Bladder microvascular endothelial cell (primary cell): ENCODE results near the gene ZNF483. TPM values are rescaled to one million over a fixed set of nuclear protein-coding genes. Genes with fewer than 3 reads are reported as not detected.

Source experiments
- total RNA-seq: library from RNA; depleted of rRNA; stranded (reverse); fragments of >200 nt; gene quantifications from 2 replicates; pipeline ENCODE4 v1.2.3, GENCODE V29; 2014

ZNF483 gene
- 0.81 and 2.1 TPM in 2 replicates for total RNA-seq

DNA sequence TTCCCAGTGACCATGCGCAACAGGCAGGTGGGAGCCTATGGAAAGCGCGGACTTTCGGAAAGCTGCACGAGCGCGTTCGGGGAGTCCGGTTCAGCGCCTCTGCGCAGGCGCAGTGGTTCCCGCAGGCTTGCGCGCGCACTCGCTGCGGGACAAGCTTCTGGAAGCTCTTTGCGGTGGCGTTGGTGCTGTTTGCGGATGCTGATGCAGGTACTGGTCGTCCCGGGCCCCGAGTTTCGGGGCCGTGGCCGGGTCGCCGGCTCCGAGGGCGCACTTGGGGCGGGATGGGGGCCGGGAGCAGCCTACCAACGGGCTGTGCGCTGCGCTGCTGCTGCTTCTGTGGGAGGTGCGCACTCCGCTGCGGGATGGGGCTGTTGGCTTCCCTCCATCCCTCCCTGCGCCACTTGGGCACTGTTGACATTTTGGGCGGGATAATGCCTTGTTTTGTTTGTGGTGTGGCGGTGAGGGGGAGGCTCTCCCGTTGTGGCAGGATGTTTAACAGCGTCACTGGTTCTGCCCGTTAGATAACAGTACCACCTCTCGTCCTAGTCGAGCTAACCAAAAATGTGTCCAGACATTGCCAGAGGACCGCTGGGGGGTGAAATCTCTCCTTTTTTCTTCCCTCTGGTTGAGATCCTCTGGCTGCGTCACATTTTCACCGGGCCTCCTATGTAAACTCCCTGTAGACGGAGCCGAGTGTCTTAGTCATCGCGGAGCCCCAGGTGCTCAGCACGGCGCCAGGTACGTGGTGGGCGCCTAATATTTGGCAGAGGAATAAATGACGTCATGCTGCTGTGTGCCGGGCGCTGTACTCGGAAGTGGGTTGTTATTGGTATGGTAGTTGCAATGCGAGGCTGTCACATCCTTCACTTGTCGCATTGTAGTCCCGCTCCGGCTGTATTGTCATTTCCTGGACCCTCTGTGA, at the start of gene ZNF483:
Gene ZNF483, plus strand, starts transcription at position 124 of the 922 bp plus-strand sequence. CDS start 2,217 bp downstream, outside the sequence.

DNA sequence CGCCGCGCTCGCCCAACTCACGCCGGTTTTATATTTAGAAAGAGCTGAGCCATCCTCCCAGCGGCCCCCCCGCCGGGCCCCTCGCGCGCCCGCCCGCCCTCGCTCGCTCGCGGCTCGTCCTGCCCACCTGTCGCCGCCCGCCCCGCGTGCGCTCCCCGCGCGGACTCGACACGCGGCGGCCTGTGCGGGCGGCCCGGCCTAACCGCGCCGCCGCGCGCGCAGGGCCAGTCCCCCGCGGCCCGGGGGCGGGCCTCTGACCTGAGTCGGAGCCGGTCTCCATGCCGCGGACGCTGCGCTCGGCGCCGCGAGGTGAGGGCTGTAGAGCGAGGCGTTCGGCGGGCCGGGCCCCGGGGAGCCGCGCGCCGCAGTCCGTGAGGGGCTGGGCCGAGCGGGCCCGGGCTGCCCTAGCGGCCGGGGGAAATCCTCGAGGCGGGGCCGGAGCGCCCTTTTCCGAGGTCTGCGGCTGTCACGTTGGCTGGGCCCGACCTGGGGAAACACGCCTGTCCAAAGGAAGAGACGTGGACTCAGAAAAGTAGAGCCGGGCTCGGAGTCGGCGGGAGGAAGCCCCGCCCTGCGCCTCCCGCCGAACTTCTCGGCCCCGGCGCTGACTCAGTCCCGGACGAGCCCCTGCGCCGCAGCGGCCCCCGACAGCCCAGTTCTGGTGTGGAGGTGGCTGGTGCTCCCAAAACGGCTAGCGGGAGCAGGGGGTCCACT, 41.0 kb upstream of the ZNF483 start, which contains the start of gene ECPAS:
Gene ECPAS, minus strand, starts transcription at position 526 of the 714 bp plus-strand sequence. CDS start 11,465 bp downstream, outside the sequence.

DNA sequence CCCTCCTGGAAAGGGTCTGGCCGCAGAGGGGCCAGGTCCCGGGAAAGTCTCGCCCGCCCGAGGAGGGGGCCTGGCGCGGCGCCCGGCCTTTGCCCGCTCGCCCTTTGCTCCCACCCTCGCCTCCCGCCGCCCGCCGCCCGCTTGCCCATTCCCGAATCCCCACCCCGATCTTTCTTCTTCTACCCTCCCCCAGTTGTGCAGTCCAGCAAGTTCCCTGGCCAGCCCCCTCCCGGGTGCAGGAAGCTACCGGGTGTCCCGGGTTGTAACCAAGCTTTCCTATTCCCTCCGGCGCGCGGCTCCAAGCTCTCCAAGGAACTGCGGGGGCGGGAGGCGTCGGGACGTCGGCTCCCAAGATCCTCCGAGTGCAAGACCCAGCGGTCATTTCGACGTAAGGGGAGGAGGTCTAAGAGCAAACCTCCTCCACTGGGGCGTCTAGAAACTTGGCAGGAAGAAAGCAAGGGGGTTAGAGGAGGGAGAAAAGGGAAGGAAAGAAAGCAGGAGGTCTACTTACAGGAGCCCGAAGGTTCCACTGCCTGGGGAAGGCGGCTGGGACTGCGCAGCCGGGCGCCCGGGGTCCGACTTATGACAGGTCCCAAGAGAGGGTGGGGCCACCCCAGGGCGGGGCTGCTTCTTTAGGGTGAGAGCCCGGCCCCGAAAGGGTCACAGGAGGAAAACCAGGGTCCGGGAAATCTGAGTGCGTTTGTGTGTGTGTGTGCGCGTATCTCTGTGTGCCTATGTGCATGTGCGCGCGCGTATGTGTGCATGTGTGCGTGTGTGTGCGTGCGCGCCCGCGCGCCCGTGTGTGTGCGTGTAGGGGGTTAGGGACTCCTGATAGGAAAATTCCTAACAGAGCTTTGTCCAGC, 74.3 kb downstream of the ZNF483 start, which contains the start of gene PTGR1:
Gene PTGR1, minus strand, starts transcription at position 556 of the 863 bp plus-strand sequence. CDS start 2,225 bp downstream, outside the sequence.

Other genes starting within 250 kb of the ZNF483 start
- gene OR2K2, start 195.0 kb upstream of the ZNF483 start, total RNA-seq = not detected in 2 replicates
- gene ECPAS, start 40.8 kb upstream of the ZNF483 start, total RNA-seq = 76.4 and 120 TPM in 2 replicates
- 15.9 and 31.4 TPM in 2 replicates for gene PTGR1, start 74.5 kb downstream of the ZNF483 start, total RNA-seq
- gene DNAJC25, start 106.2 kb downstream of the ZNF483 start, total RNA-seq = 2.1 and 3.4 TPM in 2 replicates
- 33.3 and 50.2 TPM in 2 replicates for gene GNG10, start 136.4 kb downstream of the ZNF483 start, total RNA-seq